Tibial nerve (tissue), 4 donors: ENCODE results near the gene ZNF407. TPM values are rescaled to one million over a fixed set of nuclear protein-coding genes. Genes with fewer than 3 reads are reported as not detected.
"Not testable (repeated sequence)": the region's sequence is repeated elsewhere in the genome, so short reads cannot be mapped to it uniquely, and the experiment has no call there.

Source experiments
- DNase-seq, 2 donors: peaks; one replicate each; pipeline ENCODE4 v3.0.0-alpha.2; 2019; ENCODE audit warnings: low spot score in 2 of 2
- H3K27ac ChIP-seq, 4 donors: fragments of 200-600 bp; sonication (generic) in 3 of 4; one replicate each; pipeline ENCODE4 v1.5.1; 2017 to 2019; ENCODE audit warnings: mild to moderate bottlenecking in 1 of 4
- H3K27me3 ChIP-seq, 2 donors: fragments of 200-600 bp; sonication (generic) in 1 of 2; one replicate each; pipeline versions ENCODE4 v1.5.1 to v1.6.0; 2017 to 2019
- H3K36me3 ChIP-seq, 3 donors: fragments of 200-600 bp; sonication (generic); one replicate each; pipeline ENCODE4 v1.5.1; 2018 to 2019
- H3K4me1 ChIP-seq, 4 donors: fragments of 200-600 bp; sonication (generic) in 3 of 4; one replicate each; pipeline ENCODE4 v1.5.1; 2017 to 2019
- H3K4me3 ChIP-seq, 4 donors: fragments of 200-600 bp; sonication (generic) in 3 of 4; one replicate each; pipeline ENCODE4 v1.5.1; 2017 to 2019; ENCODE audit warnings: mild to moderate bottlenecking in 1 of 4, moderate library complexity in 1 of 4
- H3K9me3 ChIP-seq, 4 donors: fragments of 200-600 bp; sonication (generic) in 3 of 4; one replicate each; pipeline ENCODE4 v1.5.1; 2017 to 2019
- CTCF ChIP-seq, 5 experiments: fragments of 200-600 bp in 3 of 5; fragments of 450-650 bp in 2 of 5; sonication (generic) in 3 of 5; IDR thresholded peaks; one replicate each; pipeline ENCODE4 v1.5.1; 2016 to 2019; ENCODE audit warnings: antibody characterized with exemption in 5 of 5, mild to moderate bottlenecking in 3 of 5, moderate library complexity in 2 of 5
- EP300 ChIP-seq, 2 donors: sonication (generic); formaldehyde crosslinking; IDR thresholded peaks; one replicate each; pipeline ENCODE4 v1.6.1; 2017; ENCODE audit warnings: antibody characterized with exemption in 2 of 2, mild to moderate bottlenecking in 1 of 2
- POLR2A ChIP-seq, 2 donors: fragments of 450-650 bp; IDR thresholded peaks; one replicate each; pipeline ENCODE4 v1.6.1; 2017; ENCODE audit warnings: antibody characterized with exemption in 2 of 2, mild to moderate bottlenecking in 2 of 2, moderate library complexity in 2 of 2
- WGBS, 2 donors: methylation state at CpG; one replicate each; pipeline ENCODE4 v1.1.5; 2018; 5-methylcytosine and 5-hydroxymethylcytosine counted together
- total RNA-seq, 4 donors: library from RNA; depleted of rRNA; stranded (reverse); fragments of >200 nt; gene quantifications; one replicate each; pipeline ENCODE4 v1.1.0, GENCODE V29; 2016

The ZNF407 gene
- total RNA-seq, 4 donors from 2014 or later: 18.6 to 22.8 (median 19.6) TPM

GRCh38 chr18:74963820-74964446 lies 366.3 kb downstream of the ZNF407 start:
- 23 to 35% methylated on average over 7 of the region's 7 CpGs for WGBS, 2 donors

DNA sequence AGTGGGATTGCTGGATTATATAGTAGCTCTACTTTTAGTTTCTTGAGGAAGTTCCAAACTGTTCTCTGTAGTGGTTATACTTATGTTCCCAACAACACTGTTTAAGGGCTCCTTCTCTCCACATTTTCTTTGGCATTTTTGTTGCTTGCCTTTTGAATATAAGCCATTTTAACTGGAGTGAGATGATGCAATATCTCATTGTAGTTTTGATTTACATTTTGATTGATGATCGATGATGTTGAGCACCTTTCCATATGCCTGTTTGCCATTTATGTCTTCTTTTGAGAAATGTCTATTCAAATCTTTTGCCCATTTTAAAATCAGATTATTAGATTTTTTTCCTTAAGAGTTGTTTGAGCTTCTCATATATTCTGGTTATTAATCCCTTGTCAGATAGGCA lies 368.0 kb downstream of the ZNF407 start:
- Histone ChIP-seq H3K27ac (no peak overlapping the region), H3K27me3 (no peaks in the 10 kb centered on the region), H3K4me1 (peaks cover 0 to 9% (median 0%) of the 10 kb centered on the region in 4 donors), H3K4me3 (no peak overlapping the region), H3K36me3 (no peaks in the 10 kb centered on the region), H3K9me3 (peaks cover 0 to 7% (median 3%) of the 10 kb centered on the region in 4 donors)
- TF ChIP-seq POLR2A (IDR thresholded peaks at IDR 0.05): no peak
- TF ChIP-seq CTCF (IDR thresholded peaks at IDR 0.05): no peak
- TF ChIP-seq EP300 (IDR thresholded peaks at IDR 0.05): no peak
- DNase-seq: no peak
- 97 to 100% methylated on average over 1 of the region's 1 CpG for WGBS, 2 donors

More at GRCh38 chr18:74963820-74964446, 366.3 kb downstream of the ZNF407 start:
- peak in 1 of 2 donors; percentile 25 for DNase-seq
- no peaks in the 10 kb centered on the region for H3K36me3 ChIP-seq
- no peak overlapping the region for H3K27ac ChIP-seq
- H3K4me1 ChIP-seq: peaks cover 0 to 8% (median 0%) of the 10 kb centered on the region in 4 donors
- no peak overlapping the region for H3K4me3 ChIP-seq
- H3K27me3 ChIP-seq: no peaks in the 10 kb centered on the region
- TF ChIP-seq EP300 (IDR thresholded peaks at IDR 0.05) (no peak), POLR2A (IDR thresholded peaks at IDR 0.05) (no peak), CTCF (IDR thresholded peaks at IDR 0.05) (peak in 2 of 5 experiments; percentile 7 to 32)
- peaks cover 0 to 7% (median 3%) of the 10 kb centered on the region in 4 donors for H3K9me3 ChIP-seq

DNA sequence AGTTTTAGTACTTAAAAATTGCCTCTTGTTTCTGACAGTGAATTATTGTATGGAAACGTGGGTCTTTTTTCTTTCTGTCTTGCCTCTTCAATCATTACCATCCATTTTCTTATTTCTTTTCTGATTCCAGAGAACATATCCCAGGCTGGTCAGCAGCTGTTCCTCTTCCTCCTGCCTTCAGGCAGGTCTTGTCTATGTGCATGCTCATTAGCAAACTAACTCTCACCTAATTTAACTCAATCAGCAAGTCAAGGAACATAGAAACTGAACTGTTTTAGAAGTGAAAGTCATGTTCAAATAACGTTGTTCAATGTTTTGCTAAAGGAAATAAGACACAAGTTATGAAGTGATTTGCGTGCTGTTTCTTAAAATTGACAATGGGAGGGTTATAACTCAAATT lies 369.8 kb downstream of the ZNF407 start:
- peaks cover 0 to 7% (median 3%) of the 10 kb centered on the region in 4 donors for H3K9me3 ChIP-seq
- H3K36me3 ChIP-seq: no peaks in the 10 kb centered on the region
- H3K4me1 ChIP-seq: peaks cover 0 to 14% (median 0%) of the 10 kb centered on the region in 4 donors
- no peak overlapping the region for H3K4me3 ChIP-seq
- DNase-seq: no peak
- TF ChIP-seq POLR2A (IDR thresholded peaks at IDR 0.05) (no peak), EP300 (IDR thresholded peaks at IDR 0.05) (no peak), CTCF (IDR thresholded peaks at IDR 0.05) (no peak)
- 80 to 84% methylated on average over 3 of the region's 3 CpGs for WGBS, 2 donors
- no peaks in the 10 kb centered on the region for H3K27me3 ChIP-seq
- H3K27ac ChIP-seq: no peak overlapping the region

DNA sequence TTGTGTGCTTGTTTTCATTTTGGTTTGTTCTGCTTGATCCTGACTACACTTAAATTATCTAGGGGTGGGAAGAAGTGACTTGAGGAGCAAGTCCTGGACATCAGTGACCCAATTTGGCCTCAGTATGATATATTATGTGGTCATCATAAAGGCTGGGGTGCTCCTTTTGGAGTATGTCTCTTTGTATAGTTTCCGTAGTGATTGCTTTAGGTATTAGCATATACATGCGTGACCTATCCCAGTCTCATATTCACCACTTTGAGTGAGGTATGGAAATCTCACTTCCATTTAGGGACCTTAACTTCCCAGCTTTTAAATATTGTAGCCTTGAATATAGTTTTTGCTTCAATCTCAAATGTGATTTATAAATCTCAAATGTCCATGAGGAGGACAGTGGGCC lies 370.3 kb downstream of the ZNF407 start:
- DNase-seq: no peak
- Histone ChIP-seq H3K27me3 (no peaks in the 10 kb centered on the region), H3K36me3 (no peaks in the 10 kb centered on the region), H3K4me1 (peaks cover 0 to 14% (median 0%) of the 10 kb centered on the region in 4 donors), H3K27ac (no peak overlapping the region), H3K9me3 (peaks cover 0 to 7% (median 3%) of the 10 kb centered on the region in 4 donors), H3K4me3 (no peak overlapping the region)
- no peak for TF ChIP-seq POLR2A (IDR thresholded peaks at IDR 0.05)
- TF ChIP-seq CTCF (IDR thresholded peaks at IDR 0.05): no peak
- TF ChIP-seq EP300 (IDR thresholded peaks at IDR 0.05): no peak
- WGBS, 2 donors: 97 to 98% methylated on average over 2 of the region's 2 CpGs

DNA sequence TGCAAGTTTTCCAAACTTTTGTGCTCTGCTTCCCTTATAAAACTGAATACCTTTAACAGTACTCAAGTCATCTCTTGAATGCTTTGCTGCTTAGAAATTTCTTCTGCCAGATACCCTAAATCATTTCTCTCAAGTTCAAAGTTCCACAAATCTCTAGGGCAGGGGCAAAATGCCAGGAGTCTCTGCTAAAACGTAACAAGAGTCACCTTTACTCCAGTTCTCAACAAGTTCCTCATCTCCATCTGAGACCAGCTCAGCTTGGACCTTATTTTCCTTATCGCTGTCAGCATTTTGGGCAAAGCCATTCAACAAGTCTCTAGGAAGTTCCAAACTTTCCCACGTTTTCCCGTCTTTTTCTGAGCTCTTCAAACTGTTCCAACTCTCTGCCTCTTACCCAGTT lies 373.7 kb downstream of the ZNF407 start:
- not testable (repeated sequence) for H3K27me3 ChIP-seq, H3K9me3 ChIP-seq, DNase-seq, H3K36me3 ChIP-seq, H3K27ac ChIP-seq, H3K4me1 ChIP-seq, H3K4me3 ChIP-seq
- WGBS, 2 donors: 51 to 68% methylated on average over 4 of the region's 4 CpGs

- H3K27ac ChIP-seq, H3K4me3 ChIP-seq, DNase-seq, H3K36me3 ChIP-seq, H3K4me1 ChIP-seq, H3K9me3 ChIP-seq, H3K27me3 ChIP-seq: not testable (repeated sequence)
- 31 to 79% methylated on average over 2 of the region's 2 CpGs for WGBS, 2 donors
Measured at GRCh38 chr18:74971776-74972175, 374.1 kb downstream of the ZNF407 start.
